GM18907 (cell line): ENCODE measurements around the gene ARHGEF16.

Experiments
- ATAC-seq: cut with Tn5 transposase; IDR thresholded peaks from one replicate; pipeline ENCODE4 v1.9.1; 2021; ENCODE audit warnings: mild to moderate bottlenecking, moderate library complexity; ENCODE audit not compliant: unreplicated experiment

ARHGEF16 gene

DNA sequence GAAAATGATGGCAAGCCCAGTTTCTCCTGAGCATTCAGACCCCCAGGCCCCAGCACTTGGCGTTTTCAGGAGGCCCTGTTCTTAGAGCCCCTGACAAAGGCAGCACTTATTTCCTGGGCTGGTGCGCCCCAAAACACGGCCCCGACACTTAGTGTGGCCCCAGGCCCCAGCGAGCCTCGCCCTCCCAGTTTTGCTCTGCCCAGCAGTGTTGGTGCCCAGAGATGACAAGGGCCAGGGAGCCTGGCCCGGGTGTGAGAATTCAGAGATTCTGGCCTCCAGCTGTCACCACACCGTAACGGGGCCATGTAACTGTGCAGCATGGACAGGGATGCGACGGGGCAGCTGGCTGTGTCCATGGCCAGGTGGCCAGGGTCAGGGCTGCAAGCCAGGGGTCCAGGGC is 18.0 kb upstream of the ARHGEF16 start:
- no peak for ATAC-seq

GRCh38 chr1:3436901-3437300 is 17.6 kb upstream of the ARHGEF16 start:
- no peak for ATAC-seq

GRCh38 chr1:3438661-3439180 is 15.7 kb upstream of the ARHGEF16 start:
- ATAC-seq, result no peak

GRCh38 chr1:3439346-3440299 is 14.8 kb upstream of the ARHGEF16 start:
- ATAC-seq, result no peak

GRCh38 chr1:3440300-3440681 is 14.2 kb upstream of the ARHGEF16 start:
- no peak for ATAC-seq

GRCh38 chr1:3440711-3441409 is 13.6 kb upstream of the ARHGEF16 start:
- no peak for ATAC-seq

- no peak for ATAC-seq
These were observed 13.0 kb upstream of the ARHGEF16 start for GRCh38 chr1:3441410-3441847.

DNA sequence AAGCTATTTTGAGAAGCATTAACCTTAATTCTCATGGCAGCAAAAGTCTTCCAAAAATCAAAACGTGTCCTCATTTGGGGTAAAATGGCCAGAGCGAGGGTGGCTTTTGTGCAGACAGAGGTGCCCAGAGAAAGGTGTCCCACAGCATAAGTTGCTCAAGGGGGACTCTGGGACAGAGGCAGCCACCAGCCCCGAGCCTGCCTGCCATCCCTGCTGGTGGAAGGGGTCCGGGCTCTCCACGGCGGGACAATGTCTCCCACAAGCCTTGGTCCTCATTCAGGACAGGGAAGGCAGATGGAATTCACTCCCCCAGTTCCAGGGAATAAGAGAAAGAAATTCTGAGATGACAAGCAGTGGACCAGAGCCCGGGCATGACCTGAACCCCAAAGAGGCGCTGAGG is 12.6 kb upstream of the ARHGEF16 start:
- ATAC-seq, result no peak

DNA sequence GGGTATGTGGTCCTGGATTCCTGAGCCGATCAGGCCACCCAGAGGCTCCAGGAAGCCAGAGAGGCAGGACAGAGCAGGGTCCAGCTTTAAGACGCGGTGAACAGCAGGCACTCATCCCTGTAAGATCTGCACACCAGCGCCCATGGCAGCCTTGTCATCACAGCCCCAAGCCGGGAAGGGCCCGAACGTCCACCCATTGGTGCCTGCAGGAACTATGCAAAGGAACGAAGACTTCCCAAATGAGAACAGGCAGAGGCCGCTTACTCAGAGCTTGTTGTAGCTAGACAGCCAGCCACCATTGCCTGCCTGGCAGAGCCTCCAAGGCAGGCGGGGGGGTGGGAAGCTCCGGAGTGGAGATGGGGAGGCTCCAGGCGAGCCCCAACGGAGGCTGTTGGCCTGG is 12.1 kb upstream of the ARHGEF16 start:
- no peak for ATAC-seq

DNA sequence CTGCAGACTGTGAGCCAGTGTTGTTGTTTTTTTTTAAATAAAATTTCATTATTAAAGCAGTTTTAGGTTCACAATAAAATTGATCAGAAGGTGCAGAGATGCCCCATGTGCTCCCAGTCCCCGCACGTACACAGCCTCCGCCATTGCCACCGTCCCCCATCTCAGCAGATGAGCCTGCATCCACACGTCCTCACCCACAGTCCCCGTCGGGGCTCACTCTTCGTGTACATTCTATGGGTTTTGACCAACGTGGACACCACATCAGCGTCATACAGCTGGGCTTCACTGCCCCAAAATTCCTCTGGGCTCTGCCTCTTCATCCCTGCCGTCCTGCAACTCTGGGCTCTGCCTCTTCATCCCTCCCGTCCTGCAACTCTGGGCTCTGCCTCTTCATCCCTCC is 11.6 kb upstream of the ARHGEF16 start:
- ATAC-seq, result no peak

- no peak for ATAC-seq
These were observed 10.7 kb upstream of the ARHGEF16 start for GRCh38 chr1:3443807-3444206.

GRCh38 chr1:3444298-3444697 is 10.2 kb upstream of the ARHGEF16 start:
- no peak for ATAC-seq

DNA sequence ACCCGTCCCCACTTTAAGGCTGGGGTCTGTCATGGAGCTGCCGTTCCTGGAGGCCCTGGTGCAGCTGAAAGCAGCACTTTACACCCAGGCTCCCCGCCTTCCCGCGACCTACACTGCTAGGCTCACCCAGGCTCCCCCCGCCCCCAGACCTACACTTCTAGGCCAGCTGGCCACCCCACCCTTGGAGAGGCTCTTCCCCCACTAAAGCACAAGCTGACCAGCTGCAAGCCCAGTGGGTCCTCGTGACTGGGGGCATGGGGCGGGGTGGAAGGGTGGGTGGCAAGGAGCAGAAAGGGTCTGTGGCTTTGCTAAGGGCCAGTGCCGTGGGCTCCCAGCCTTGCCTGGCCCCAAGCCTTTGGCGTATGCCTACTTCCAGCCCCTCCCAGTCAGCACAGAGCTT is 9.7 kb upstream of the ARHGEF16 start:
- ATAC-seq, result no peak

DNA sequence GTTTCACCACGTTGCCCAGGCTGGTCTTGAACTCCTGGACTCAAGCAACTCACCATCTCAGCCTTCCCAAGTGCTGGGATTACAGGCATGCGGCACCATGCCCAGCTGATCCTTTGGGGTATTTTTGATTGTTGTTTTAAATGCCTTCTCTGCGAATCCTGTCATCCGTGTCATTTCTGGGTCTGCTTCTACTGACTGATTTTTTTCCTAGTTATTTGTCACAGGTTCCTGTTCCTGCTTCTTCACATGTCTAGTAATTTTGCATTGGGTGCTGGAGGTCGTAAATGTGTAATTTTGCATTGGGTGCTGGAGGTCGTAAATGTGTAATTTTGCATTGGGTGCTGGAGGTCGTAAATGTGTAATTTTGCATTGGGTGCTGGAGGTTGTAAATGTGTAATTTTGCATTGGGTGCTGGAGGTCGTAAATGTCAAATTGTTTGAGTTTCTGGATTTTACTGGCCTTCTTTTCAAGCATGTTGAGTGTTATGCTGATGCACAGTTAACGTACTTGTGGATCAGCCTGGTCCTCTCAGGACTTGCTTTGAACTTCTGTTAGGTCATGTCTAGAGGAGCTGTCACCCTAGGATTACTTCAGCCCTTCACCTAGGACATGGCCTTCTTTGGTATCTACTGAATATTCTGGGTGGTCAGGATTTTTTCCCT is 4.1 kb upstream of the ARHGEF16 start:
- no peak for ATAC-seq

DNA sequence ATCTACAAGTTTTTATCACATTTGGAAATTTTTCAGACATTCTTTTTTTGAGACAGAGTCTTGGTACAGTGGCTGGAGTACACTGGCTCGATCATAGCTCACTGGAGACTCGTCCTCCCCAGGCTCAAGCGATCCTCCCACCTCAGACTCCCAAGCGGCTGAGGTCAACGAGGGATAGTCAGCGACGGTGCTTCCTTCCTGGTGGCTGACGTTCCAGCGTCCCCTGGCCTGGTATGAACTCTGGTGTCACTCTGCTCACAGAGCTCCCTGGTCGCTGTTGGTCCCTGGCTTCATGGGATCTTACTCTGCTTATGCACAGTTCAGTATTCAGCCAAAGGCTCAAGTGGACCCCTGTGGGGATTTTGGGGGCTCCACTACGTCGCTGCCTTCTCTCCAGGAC is 3.5 kb upstream of the ARHGEF16 start:
- no peak for ATAC-seq

DNA sequence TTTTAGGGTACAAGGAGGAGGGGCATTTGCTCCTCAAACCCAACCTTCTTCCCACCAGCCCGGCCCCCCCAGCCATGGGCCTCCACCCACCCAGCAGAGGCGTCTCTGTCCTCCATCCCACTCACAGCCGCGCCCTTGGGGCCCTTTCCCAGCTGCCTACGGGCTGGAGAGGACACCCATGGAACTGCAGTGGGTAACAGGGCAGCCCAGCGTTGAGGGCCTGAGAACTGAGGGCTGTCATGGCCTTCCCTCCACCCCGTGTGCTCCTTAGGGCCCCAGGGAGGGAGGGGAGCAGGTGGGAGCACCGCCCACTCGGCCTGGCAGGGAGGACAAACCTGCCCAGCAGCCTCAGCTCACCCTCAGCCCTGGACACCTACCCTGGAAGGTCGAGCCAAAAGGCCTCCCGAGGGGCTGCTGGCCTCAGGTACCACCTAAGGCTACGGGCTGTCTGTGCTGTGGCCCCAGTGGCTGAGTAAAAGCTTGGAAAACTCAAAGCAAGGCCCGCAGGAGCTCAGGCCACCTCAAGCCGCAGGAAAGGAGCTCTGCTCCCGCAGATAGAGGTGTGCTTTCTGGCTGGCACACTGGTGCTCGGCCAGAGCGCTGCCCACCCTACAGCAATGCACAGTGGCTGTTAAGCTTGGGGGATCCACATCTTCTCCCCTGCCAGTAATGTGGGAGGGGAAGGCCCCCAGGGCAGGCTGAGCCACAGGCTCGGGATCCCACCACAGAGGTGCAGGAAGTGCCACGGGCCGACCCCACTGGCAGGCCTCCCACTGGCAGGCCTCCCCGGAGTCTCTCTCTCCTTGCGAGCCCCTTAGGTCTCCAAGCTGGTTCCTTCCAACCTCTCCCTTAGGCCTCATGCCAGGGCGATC is 2.2 kb upstream of the ARHGEF16 start:
- no peak for ATAC-seq

DNA sequence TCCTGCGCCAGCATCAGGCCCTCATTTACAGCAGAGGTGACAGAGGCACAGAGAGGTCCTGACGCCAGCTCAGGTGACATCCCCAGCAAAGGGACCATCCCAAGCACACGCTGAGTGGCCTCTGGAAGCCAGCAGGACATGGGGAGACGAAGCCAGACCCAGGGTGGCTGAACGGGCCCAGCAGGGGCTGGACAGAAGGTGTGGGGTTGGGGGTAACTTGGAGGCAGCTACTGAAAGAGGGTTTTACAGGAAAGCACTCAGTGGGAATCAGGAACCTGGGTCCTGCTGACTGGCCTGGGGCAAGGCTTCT is 1.6 kb upstream of the ARHGEF16 start:
- no peak for ATAC-seq

DNA sequence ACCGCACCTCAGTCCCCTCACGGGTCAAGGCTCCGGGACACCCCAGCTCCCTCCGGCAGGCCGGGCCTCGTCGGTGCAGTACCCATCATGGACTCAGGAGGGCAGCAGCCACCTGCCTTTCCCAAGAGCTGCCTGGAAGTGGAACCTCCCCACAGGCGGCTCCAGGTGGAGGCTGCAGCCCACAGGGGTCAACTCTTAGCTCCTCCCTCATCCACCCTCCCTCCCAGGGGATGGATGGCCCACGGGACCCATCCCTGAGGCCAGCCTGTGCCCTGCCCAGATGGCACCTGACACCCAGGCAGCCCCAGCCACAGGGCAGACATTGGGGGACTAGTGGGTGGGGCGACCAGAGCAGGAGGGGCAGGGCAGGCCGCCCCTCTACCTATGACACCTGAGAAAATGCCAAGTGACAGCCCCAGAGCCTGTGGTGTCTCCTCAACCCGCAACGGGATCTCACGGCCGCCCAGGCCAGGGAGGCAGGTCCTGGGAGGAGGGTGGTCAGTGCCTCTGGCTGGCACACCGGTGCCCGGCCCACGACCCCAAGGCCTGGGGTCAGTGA is 1.2 kb upstream of the ARHGEF16 start:
- ATAC-seq, result peak; percentile 56

DNA sequence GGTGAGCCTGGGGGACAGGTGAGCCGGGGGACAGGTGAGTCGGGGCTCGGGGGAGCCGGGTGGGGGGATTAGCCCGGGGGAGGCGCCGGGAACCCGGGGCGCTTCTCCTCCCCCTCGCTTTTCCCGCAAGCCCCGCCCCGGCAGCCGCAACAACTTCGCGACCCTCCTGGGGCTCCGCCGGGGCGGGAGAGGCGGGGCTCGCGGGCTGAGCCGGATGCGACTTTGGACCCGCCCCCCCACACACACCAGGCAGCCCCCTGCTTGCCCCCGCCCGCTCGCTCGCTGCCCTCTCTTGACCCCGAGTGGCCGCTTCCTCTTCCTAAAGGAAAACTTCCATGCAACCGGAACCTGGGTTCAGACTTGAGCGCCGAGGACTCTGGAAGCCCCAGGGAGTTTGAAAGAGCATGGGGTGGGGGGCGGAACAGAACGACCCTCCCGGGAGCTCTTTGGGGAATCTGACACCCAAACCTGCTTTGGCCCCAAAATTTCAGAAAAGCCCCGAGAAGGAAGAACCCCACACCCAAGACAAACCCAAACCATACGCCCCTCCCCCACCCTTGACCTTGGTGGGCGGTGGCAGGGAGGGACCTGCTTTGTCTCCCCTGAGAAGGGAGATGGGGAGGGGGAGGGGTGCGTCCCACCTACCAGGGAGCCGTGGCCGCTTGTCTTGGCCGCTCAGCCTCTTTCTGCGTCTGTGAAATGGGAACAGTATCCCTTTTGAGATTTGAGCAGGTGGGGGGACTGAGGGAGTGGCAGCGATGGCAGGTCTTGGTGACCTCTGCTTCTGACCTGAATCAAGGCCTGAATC is 550 bp downstream of the ARHGEF16 start:
- ATAC-seq, result no peak
